GM21367 (cell line): ENCODE results near the gene EEF1A2.

ENCODE experiments used
- ATAC-seq: cut with Tn5 transposase; IDR thresholded peaks from one replicate; pipeline ENCODE4 v1.9.1; 2021; ENCODE audit not compliant: unreplicated experiment

Gene EEF1A2

GRCh38 chr20:63471981-63472831 is 26.7 kb downstream of the EEF1A2 start, which contains the start of gene KCNQ2:
KCNQ2 (minus strand) TSS chr20:63472655; CDS start chr20:63472463, 192 bp downstream.
- ATAC-seq = no peak

- ATAC-seq = no peak
Measured at GRCh38 chr20:63471717-63471980, 27.2 kb downstream of the EEF1A2 start.

GRCh38 chr20:63471002-63471716 is 27.7 kb downstream of the EEF1A2 start:
- no peak for ATAC-seq

GRCh38 chr20:63470410-63470809 is 28.5 kb downstream of the EEF1A2 start:
- no peak for ATAC-seq

GRCh38 chr20:63469713-63470101 is 29.2 kb downstream of the EEF1A2 start:
- ATAC-seq = no peak

- ATAC-seq = no peak
Measured at GRCh38 chr20:63469019-63469712, 29.7 kb downstream of the EEF1A2 start.

- ATAC-seq = no peak
Measured at GRCh38 chr20:63468421-63468820, 30.5 kb downstream of the EEF1A2 start.

GRCh38 chr20:63467294-63468083 is 31.4 kb downstream of the EEF1A2 start:
- ATAC-seq = no peak

GRCh38 chr20:63466861-63467260 is 32.0 kb downstream of the EEF1A2 start:
- ATAC-seq = no peak

- ATAC-seq = no peak
Measured at GRCh38 chr20:63466250-63466825, 32.5 kb downstream of the EEF1A2 start.

GRCh38 chr20:63465380-63466249 is 33.3 kb downstream of the EEF1A2 start:
- ATAC-seq = no peak

GRCh38 chr20:63464289-63464635 is 34.6 kb downstream of the EEF1A2 start:
- ATAC-seq = no peak

- ATAC-seq = no peak
Measured at GRCh38 chr20:63463400-63464288, 35.2 kb downstream of the EEF1A2 start.

GRCh38 chr20:63462244-63462643 is 36.6 kb downstream of the EEF1A2 start:
- no peak for ATAC-seq

- no peak for ATAC-seq
Measured at GRCh38 chr20:63461104-63461763, 37.6 kb downstream of the EEF1A2 start.

GRCh38 chr20:63459070-63459380 is 39.9 kb downstream of the EEF1A2 start:
- no peak for ATAC-seq

- ATAC-seq = no peak
Measured at GRCh38 chr20:63458170-63459069, 40.5 kb downstream of the EEF1A2 start.
